GM23338 (cell line): ENCODE results near the gene PIBF1.

Source experiments
- CREB1 ChIP-seq: fragments of 250-450 bp; sonication (Bioruptor Pico); IDR thresholded peaks from 2 replicates; pipeline ENCODE4 v1.5.0; 2020; ENCODE audit warnings: low read depth, mild to moderate bottlenecking, moderate library complexity
- EZH2 ChIP-seq: fragments of 200-600 bp; sonication (generic); IDR thresholded peaks from one replicate; pipeline ENCODE4 v1.8.0; 2017; ENCODE audit warnings: antibody characterized with exemption, mild to moderate bottlenecking, low read depth; ENCODE audit not compliant: unreplicated experiment
- EZH2phosphoT487 ChIP-seq: fragments of 200-600 bp; sonication (generic); IDR thresholded peaks from one replicate; pipeline ENCODE4 v1.8.1; 2018; ENCODE audit warnings: antibody characterized with exemption; ENCODE audit not compliant: unreplicated experiment
- JUNB ChIP-seq: IDR thresholded peaks from one replicate; pipeline ENCODE4 v1.6.1; 2016; ENCODE audit warnings: antibody characterized with exemption; ENCODE audit not compliant: unreplicated experiment
- POLR2AphosphoS5 ChIP-seq: IDR thresholded peaks from 2 replicates; pipeline ENCODE4 v1.6.1; 2016; ENCODE audit warnings: antibody characterized with exemption, low read depth
- TF ChIP-seq, protein P1 (sequence below), 2 experiments: fragments of 200-600 bp in 1 of 2; sonication (generic) in 1 of 2; conservative IDR thresholded peaks; 2 replicates each; pipeline versions ENCODE4 v1.5.1 to v1.6.1; 2016 to 2017; ENCODE audit warnings: antibody characterized with exemption in 2 of 2, low read depth in 2 of 2, mild to moderate bottlenecking in 2 of 2, moderate library complexity in 1 of 2
- TF ChIP-seq, protein P2 (sequence below): IDR thresholded peaks from one replicate; pipeline ENCODE4 v1.6.1; 2018; ENCODE audit warnings: antibody characterized with exemption; ENCODE audit not compliant: unreplicated experiment

DNA sequence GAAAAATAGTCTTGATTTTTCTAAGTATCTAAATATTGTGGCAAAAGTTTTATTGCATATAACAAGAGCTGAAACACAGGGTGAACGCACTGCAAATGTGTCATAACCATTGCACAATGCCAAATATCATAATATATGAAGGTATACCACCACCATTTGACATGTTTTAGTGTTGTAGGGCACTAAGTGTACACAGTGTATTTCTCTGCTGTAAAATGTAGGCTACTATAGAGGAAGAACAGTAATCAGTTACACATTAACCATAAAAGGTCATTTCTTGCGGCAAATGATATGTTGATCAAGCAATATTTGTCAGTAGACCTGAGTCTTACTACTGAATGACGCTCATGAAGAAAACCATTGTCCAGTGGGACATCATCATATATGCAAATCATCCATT is 258.6 kb downstream of the PIBF1 start:
- TF ChIP-seq, protein P1, sequence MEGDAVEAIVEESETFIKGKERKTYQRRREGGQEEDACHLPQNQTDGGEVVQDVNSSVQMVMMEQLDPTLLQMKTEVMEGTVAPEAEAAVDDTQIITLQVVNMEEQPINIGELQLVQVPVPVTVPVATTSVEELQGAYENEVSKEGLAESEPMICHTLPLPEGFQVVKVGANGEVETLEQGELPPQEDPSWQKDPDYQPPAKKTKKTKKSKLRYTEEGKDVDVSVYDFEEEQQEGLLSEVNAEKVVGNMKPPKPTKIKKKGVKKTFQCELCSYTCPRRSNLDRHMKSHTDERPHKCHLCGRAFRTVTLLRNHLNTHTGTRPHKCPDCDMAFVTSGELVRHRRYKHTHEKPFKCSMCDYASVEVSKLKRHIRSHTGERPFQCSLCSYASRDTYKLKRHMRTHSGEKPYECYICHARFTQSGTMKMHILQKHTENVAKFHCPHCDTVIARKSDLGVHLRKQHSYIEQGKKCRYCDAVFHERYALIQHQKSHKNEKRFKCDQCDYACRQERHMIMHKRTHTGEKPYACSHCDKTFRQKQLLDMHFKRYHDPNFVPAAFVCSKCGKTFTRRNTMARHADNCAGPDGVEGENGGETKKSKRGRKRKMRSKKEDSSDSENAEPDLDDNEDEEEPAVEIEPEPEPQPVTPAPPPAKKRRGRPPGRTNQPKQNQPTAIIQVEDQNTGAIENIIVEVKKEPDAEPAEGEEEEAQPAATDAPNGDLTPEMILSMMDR (conservative IDR thresholded peaks at IDR 0.05; ENCODE audit: low read depth in 2 of 2) = no peak
- TF ChIP-seq EZH2 (no peak), CREB1 (CRISPR knock-in tag) (no peak), POLR2AphosphoS5 (no peak), EZH2phosphoT487 (no peak), JUNB (no peak)
- TF ChIP-seq, protein P2, sequence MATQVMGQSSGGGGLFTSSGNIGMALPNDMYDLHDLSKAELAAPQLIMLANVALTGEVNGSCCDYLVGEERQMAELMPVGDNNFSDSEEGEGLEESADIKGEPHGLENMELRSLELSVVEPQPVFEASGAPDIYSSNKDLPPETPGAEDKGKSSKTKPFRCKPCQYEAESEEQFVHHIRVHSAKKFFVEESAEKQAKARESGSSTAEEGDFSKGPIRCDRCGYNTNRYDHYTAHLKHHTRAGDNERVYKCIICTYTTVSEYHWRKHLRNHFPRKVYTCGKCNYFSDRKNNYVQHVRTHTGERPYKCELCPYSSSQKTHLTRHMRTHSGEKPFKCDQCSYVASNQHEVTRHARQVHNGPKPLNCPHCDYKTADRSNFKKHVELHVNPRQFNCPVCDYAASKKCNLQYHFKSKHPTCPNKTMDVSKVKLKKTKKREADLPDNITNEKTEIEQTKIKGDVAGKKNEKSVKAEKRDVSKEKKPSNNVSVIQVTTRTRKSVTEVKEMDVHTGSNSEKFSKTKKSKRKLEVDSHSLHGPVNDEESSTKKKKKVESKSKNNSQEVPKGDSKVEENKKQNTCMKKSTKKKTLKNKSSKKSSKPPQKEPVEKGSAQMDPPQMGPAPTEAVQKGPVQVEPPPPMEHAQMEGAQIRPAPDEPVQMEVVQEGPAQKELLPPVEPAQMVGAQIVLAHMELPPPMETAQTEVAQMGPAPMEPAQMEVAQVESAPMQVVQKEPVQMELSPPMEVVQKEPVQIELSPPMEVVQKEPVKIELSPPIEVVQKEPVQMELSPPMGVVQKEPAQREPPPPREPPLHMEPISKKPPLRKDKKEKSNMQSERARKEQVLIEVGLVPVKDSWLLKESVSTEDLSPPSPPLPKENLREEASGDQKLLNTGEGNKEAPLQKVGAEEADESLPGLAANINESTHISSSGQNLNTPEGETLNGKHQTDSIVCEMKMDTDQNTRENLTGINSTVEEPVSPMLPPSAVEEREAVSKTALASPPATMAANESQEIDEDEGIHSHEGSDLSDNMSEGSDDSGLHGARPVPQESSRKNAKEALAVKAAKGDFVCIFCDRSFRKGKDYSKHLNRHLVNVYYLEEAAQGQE = no peak
